Endothelial cell (in vitro differentiated cells): ENCODE measurements around the gene C16orf95. TPM values are rescaled to one million over a fixed set of nuclear protein-coding genes. Genes with fewer than 3 reads are reported as not detected.

Source experiments
- DNase-seq: peaks from one replicate; pipeline ENCODE4 v3.0.0; 2021; ENCODE audit warnings: low spot score
- H3K27ac Mint-ChIP-seq: one replicate; pipeline ENCODE4 v1.8.0; 2021; ENCODE audit warnings: mixed read lengths, inconsistent platforms; ENCODE audit not compliant: unreplicated experiment
- H3K27me3 Mint-ChIP-seq: one replicate; pipeline ENCODE4 v1.8.0; 2021; ENCODE audit warnings: mild to moderate bottlenecking, moderate library complexity, mixed read lengths, inconsistent platforms; ENCODE audit not compliant: unreplicated experiment
- H3K36me3 Mint-ChIP-seq: one replicate; pipeline ENCODE4 v1.8.0; 2021; ENCODE audit warnings: mild to moderate bottlenecking, low read depth, mixed read lengths, inconsistent platforms; ENCODE audit not compliant: unreplicated experiment
- H3K4me1 Mint-ChIP-seq: one replicate; pipeline ENCODE4 v1.8.0; 2021; ENCODE audit warnings: mild to moderate bottlenecking, mixed read lengths, inconsistent platforms; ENCODE audit not compliant: unreplicated experiment
- H3K4me3 Mint-ChIP-seq: one replicate; pipeline ENCODE4 v1.8.0; 2021; ENCODE audit warnings: mild to moderate bottlenecking, mixed read lengths, inconsistent platforms; ENCODE audit not compliant: unreplicated experiment
- H3K9me3 Mint-ChIP-seq: one replicate; pipeline ENCODE4 v1.8.0; 2021; ENCODE audit warnings: mixed read lengths, inconsistent platforms; ENCODE audit not compliant: unreplicated experiment
- total RNA-seq: library from RNA; stranded (reverse); fragmentation: NEBNext Ultra II Directional; extraction: Animal tissue kit (Norgen Biotek cat#: 25700); gene quantifications from one replicate; pipeline ENCODE4 v1.2.1, GENCODE V29; 2021; ENCODE audit not compliant: unreplicated experiment
- TF ChIP-seq, protein P1 (sequence below): fragments of 200-600 bp; sonication (generic); IDR thresholded peaks from one replicate; pipeline ENCODE4 v1.5.0; 2021; ENCODE audit warnings: antibody characterized with exemption; ENCODE audit not compliant: unreplicated experiment

The C16orf95 gene
- total RNA-seq, 1 donor from 2014 or later = 6.5 TPM

- Mint-ChIP-seq H3K9me3 (no peaks in the 10 kb centered on the region), H3K36me3 (peaks cover 18% of the 10 kb centered on the region), H3K4me3 (no peak overlapping the region), H3K27ac (no peak overlapping the region), H3K4me1 (no peaks in the 10 kb centered on the region), H3K27me3 (no peaks in the 10 kb centered on the region)
- no peak for DNase-seq
- TF ChIP-seq, protein P1, sequence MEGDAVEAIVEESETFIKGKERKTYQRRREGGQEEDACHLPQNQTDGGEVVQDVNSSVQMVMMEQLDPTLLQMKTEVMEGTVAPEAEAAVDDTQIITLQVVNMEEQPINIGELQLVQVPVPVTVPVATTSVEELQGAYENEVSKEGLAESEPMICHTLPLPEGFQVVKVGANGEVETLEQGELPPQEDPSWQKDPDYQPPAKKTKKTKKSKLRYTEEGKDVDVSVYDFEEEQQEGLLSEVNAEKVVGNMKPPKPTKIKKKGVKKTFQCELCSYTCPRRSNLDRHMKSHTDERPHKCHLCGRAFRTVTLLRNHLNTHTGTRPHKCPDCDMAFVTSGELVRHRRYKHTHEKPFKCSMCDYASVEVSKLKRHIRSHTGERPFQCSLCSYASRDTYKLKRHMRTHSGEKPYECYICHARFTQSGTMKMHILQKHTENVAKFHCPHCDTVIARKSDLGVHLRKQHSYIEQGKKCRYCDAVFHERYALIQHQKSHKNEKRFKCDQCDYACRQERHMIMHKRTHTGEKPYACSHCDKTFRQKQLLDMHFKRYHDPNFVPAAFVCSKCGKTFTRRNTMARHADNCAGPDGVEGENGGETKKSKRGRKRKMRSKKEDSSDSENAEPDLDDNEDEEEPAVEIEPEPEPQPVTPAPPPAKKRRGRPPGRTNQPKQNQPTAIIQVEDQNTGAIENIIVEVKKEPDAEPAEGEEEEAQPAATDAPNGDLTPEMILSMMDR = no peak
Observed at GRCh38 chr16:87335625-87336433, 18.6 kb upstream of the C16orf95 start.

DNA sequence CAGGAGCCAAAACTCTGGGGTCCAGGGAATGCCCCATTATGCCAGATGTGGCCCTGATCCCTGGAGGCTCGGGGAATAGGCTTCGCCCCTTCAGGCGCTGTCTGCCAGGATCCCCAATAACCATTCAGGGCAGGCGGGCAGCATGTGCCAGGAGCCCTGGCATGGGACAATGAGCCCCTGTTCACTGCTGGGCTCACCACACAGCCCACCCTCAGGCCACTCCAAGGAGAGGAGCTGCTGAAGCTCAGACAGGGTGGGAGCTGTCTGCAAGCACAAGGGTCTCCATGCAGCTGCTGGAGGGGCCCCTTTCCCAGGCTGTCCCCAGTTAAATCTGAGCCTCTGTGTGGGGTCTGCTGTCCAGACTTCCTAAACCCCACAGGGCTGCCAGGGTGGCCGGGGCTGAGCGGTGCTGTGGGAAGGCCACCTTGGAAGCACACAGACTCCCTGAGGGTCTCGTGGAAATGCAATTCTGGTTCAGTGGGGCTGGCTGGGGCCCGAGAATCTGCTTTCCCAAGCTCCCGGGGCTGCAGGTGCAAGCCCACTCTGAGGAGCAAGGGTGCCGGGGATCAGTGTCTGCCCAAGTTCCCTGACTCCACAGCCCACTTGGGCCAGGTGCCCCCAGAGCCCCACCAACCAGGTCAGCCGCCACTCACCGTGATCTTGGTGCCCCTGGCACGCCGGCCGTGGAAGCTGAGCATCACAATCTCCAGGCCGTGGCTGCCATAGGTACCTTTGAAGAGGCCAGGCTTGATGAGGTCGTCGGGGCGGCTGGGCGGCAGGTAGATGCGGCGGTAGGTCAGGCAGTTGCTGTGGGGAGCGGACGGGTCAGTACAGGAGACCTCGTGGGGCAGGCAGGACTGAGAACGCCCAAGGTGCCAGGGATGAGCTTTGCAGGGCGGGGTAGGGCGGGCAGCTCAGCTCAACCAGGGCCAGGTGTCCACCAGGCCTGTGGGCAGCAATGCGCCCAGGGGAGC lies 17.7 kb upstream of the C16orf95 start:
- Mint-ChIP-seq H3K27me3 (no peaks in the 10 kb centered on the region), H3K9me3 (no peaks in the 10 kb centered on the region), H3K36me3 (peaks cover 22% of the 10 kb centered on the region), H3K27ac (no peak overlapping the region), H3K4me3 (no peak overlapping the region), H3K4me1 (no peaks in the 10 kb centered on the region)
- DNase-seq = no peak
- TF ChIP-seq, protein P1 = no peak

GRCh38 chr16:87333581-87334331 lies 16.6 kb upstream of the C16orf95 start:
- no peaks in the 10 kb centered on the region for H3K27me3 Mint-ChIP-seq
- TF ChIP-seq, protein P1 = no peak
- no peak overlapping the region for H3K27ac Mint-ChIP-seq
- no peaks in the 10 kb centered on the region for H3K4me1 Mint-ChIP-seq
- no peak for DNase-seq
- no peaks in the 10 kb centered on the region for H3K9me3 Mint-ChIP-seq
- peaks cover 19% of the 10 kb centered on the region for H3K36me3 Mint-ChIP-seq
- H3K4me3 Mint-ChIP-seq = peak overlapping the region; percentile 37

DNA sequence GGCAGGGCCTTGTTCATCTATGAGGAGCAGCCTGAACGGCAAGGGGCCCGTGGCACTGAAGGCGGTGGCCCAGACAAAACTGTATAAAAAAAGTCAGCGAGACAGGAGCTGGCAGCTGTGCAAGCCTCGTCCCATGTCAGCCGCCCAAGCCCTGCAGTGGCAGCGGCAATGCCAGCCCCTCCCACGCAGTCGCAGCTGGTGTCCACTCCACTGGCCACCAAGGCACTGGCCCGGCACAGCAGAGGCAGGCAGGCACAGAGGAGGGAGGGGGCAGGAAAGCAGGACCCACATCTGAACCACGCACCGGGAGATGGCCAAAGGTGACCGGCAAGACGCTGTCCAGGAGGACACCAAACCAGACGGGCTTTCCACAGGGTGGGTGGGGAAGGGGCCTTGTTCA lies 15.9 kb upstream of the C16orf95 start:
- Mint-ChIP-seq H3K27me3 (no peaks in the 10 kb centered on the region), H3K27ac (no peak overlapping the region), H3K9me3 (no peaks in the 10 kb centered on the region), H3K4me1 (no peaks in the 10 kb centered on the region), H3K4me3 (no peak overlapping the region), H3K36me3 (peaks cover 18% of the 10 kb centered on the region)
- TF ChIP-seq, protein P1 = no peak
- no peak for DNase-seq
